ENCODE results near the gene CPT1B.
"Not testable (repeated sequence)": the region's sequence is repeated elsewhere in the genome, so short reads cannot be mapped to it uniquely, and the experiment has no call there.

The CPT1B gene

GRCh38 chr22:50533856-50534711, 44.1 kb downstream of the CPT1B start:
- Mint-ChIP-seq H3K36me3 (peaks cover 19% of the 10 kb centered on the region), H3K4me1 (peaks cover 25% of the 10 kb centered on the region), H3K4me3 (peak overlapping the region; percentile 93), H3K27ac (peak overlapping the region; percentile 100)
- not testable (repeated sequence) for ATAC-seq; DNase-seq (ENCODE audit: low spot score in 2 of 2); H3K9me3 Mint-ChIP-seq

GRCh38 chr22:50532824-50533796, 45.1 kb downstream of the CPT1B start:
- Mint-ChIP-seq H3K4me3 (peak overlapping the region; percentile 93), H3K9me3 (no peaks in the 10 kb centered on the region), H3K4me1 (peaks cover 27% of the 10 kb centered on the region), H3K27ac (peak overlapping the region; percentile 100), H3K36me3 (peaks cover 12% of the 10 kb centered on the region)
- ATAC-seq (no peak), DNase-seq (ENCODE audit: low spot score in 2 of 2) (no peak)

GRCh38 chr22:50531962-50532674, 46.1 kb downstream of the CPT1B start:
- H3K4me1 Mint-ChIP-seq: peaks cover 32% of the 10 kb centered on the region
- H3K27ac Mint-ChIP-seq: peak overlapping the region; percentile 100
- DNase-seq (ENCODE audit: low spot score in 2 of 2) (no peak), ATAC-seq (no peak)
- no peaks in the 10 kb centered on the region for H3K9me3 Mint-ChIP-seq
- peaks cover 19% of the 10 kb centered on the region for H3K36me3 Mint-ChIP-seq
- H3K4me3 Mint-ChIP-seq: peak overlapping the region; percentile 93

GRCh38 chr22:50531546-50531961, 46.7 kb downstream of the CPT1B start:
- Mint-ChIP-seq H3K27ac (peak overlapping the region; percentile 100), H3K9me3 (no peaks in the 10 kb centered on the region), H3K36me3 (peaks cover 25% of the 10 kb centered on the region), H3K4me3 (peak overlapping the region; percentile 93), H3K4me1 (peaks cover 37% of the 10 kb centered on the region)
- ATAC-seq (peak; percentile 71), DNase-seq (ENCODE audit: low spot score in 2 of 2) (peak; percentile 61 to 84)

GRCh38 chr22:50530877-50531545, 47.2 kb downstream of the CPT1B start:
- Mint-ChIP-seq H3K4me3 (peak overlapping the region; percentile 93), H3K9me3 (no peaks in the 10 kb centered on the region), H3K36me3 (peaks cover 29% of the 10 kb centered on the region), H3K27ac (peak overlapping the region; percentile 100), H3K4me1 (peaks cover 38% of the 10 kb centered on the region)
- ATAC-seq (peak; percentile 68), DNase-seq (ENCODE audit: low spot score in 2 of 2) (peak; percentile 75 to 94)

- no peaks in the 10 kb centered on the region for H3K9me3 Mint-ChIP-seq
- peak overlapping the region; percentile 93 for H3K4me3 Mint-ChIP-seq
- peaks cover 33% of the 10 kb centered on the region for H3K36me3 Mint-ChIP-seq
- DNase-seq (ENCODE audit: low spot score in 2 of 2) (no peak), ATAC-seq (peak; percentile 2)
- H3K4me1 Mint-ChIP-seq: peaks cover 38% of the 10 kb centered on the region
- H3K27ac Mint-ChIP-seq: peak overlapping the region; percentile 100
These were observed 47.7 kb downstream of the CPT1B start for GRCh38 chr22:50530580-50530876.

- peak; percentile 56 for ATAC-seq
- peaks cover 38% of the 10 kb centered on the region for H3K36me3 Mint-ChIP-seq
- peak; percentile 71 to 90 for DNase-seq (ENCODE audit: low spot score in 2 of 2)
- H3K9me3 Mint-ChIP-seq: no peaks in the 10 kb centered on the region
- H3K27ac Mint-ChIP-seq: peak within 1 kb of the TSS; percentile 100
- H3K4me1 Mint-ChIP-seq: peaks cover 39% of the 10 kb centered on the region
- peak within 1 kb of the TSS; percentile 93 for H3K4me3 Mint-ChIP-seq
These were observed 48.2 kb downstream of the CPT1B start, which contains the start of gene TYMP for GRCh38 chr22:50529897-50530579. Gene TYMP (minus strand): TSS chr22:50530012. CDS start chr22:50529709, 303 bp downstream.

GRCh38 chr22:50529416-50529896, 48.8 kb downstream of the CPT1B start:
- Mint-ChIP-seq H3K4me3 (peak overlapping the region; percentile 93), H3K4me1 (peaks cover 45% of the 10 kb centered on the region), H3K9me3 (no peaks in the 10 kb centered on the region), H3K36me3 (peaks cover 43% of the 10 kb centered on the region), H3K27ac (peak overlapping the region; percentile 95)
- ATAC-seq: no peak
- no peak for DNase-seq (ENCODE audit: low spot score in 2 of 2)

GRCh38 chr22:50528682-50529415, 49.4 kb downstream of the CPT1B start:
- Mint-ChIP-seq H3K4me3 (peak overlapping the region; percentile 93), H3K9me3 (no peaks in the 10 kb centered on the region), H3K27ac (peak overlapping the region; percentile 95), H3K36me3 (peaks cover 49% of the 10 kb centered on the region), H3K4me1 (peaks cover 49% of the 10 kb centered on the region)
- ATAC-seq (no peak), DNase-seq (ENCODE audit: low spot score in 2 of 2) (peak in 1 of 2 donors; percentile 56)

- H3K4me3 Mint-ChIP-seq: peak overlapping the region; percentile 93
- H3K9me3 Mint-ChIP-seq: no peaks in the 10 kb centered on the region
- DNase-seq (ENCODE audit: low spot score in 2 of 2): peak in 1 of 2 donors; percentile 51
- H3K36me3 Mint-ChIP-seq: peaks cover 57% of the 10 kb centered on the region
- H3K4me1 Mint-ChIP-seq: peaks cover 51% of the 10 kb centered on the region
- H3K27ac Mint-ChIP-seq: peak overlapping the region; percentile 95
- ATAC-seq: no peak
These were observed 50.1 kb downstream of the CPT1B start for GRCh38 chr22:50527921-50528681.

GRCh38 chr22:50526834-50527801, 51.1 kb downstream of the CPT1B start:
- H3K27ac Mint-ChIP-seq: peak overlapping the region; percentile 95
- peak overlapping the region; percentile 93 for H3K4me3 Mint-ChIP-seq
- H3K9me3 Mint-ChIP-seq: no peaks in the 10 kb centered on the region
- DNase-seq (ENCODE audit: low spot score in 2 of 2) (peak; percentile 5 to 84), ATAC-seq (peak; percentile 3)
- peaks cover 65% of the 10 kb centered on the region for H3K36me3 Mint-ChIP-seq
- H3K4me1 Mint-ChIP-seq: peaks cover 47% of the 10 kb centered on the region

All from stimulated activated effector memory CD8-positive, alpha-beta T cell treated with anti-CD3 and anti-CD28 coated beads, Interleukin-12 subunit alpha, Interleukin-12 subunit beta, amount 100 ng/mL, for 72 hours (primary cell).